ENCODE results near the gene MKNK2. TPM values are rescaled to one million over a fixed set of nuclear protein-coding genes. Genes with fewer than 3 reads are reported as not detected.
"Not testable (repeated sequence)": the region's sequence is repeated elsewhere in the genome, so short reads cannot be mapped to it uniquely, and the experiment has no call there.

The MKNK2 gene
- total RNA-seq, 1 experiment from 2014 or later = 271 TPM

GRCh38 chr19:1990230-1991017, 60.6 kb downstream of the MKNK2 start (continued):
- TF ChIP-seq ZBTB33 (IDR thresholded peaks at IDR 0.05; ENCODE audit: extremely low read depth, insufficient replicate concordance, low read length) = no peak
- no peak for TF ChIP-seq MAX (IDR thresholded peaks at IDR 0.05)

GRCh38 chr19:1989513-1990229, 61.4 kb downstream of the MKNK2 start:
- H3K9me3 ChIP-seq (ENCODE audit: control insufficient read depth in 1 of 2, insufficient read depth in 1 of 2, low read depth in 1 of 2, low read length in 2 of 2) = no peaks in the 10 kb centered on the region
- H3K4me2 ChIP-seq (ENCODE audit: low read length) = no peak overlapping the region
- RAD21 ChIA-PET (ENCODE audit: low non-redundant PET in 1 of 2, low total read pairs in 2 of 2, uncharacterized antibody in 2 of 2, unreplicated experiment in 2 of 2) = no interaction called here
- H3K27me3 ChIP-seq (ENCODE audit: insufficient read depth, low read length) = no peaks in the 10 kb centered on the region
- no TSS peak for BruUV-seq (replicated peaks)
- no peak overlapping the region for H3K9ac ChIP-seq (ENCODE audit: low read length)
- no peak overlapping the region for H3K27ac ChIP-seq (ENCODE audit: low read depth, low read length)
- H3K79me2 ChIP-seq (ENCODE audit: insufficient read depth, low read length) = no peaks in the 10 kb centered on the region
- H2AFZ ChIP-seq (ENCODE audit: low read depth, low read length, poor library complexity, severe bottlenecking) = no peak overlapping the region
- peaks cover 7 to 27% of the 10 kb centered on the region in 2 experiments; a peak in 3 of 4 replicates for H3K36me3 ChIP-seq (ENCODE audit: control insufficient read depth in 1 of 2, insufficient read depth in 2 of 2, low read length in 2 of 2)
- H3K4me1 ChIP-seq (ENCODE audit: control insufficient read depth in 1 of 2, insufficient read depth in 2 of 2, low read length in 2 of 2) = peaks cover 0 to 4% of the 10 kb centered on the region in 2 experiments; a peak in 1 of 4 replicates
- no peak for ATAC-seq
- no peak overlapping the region for H3K4me3 ChIP-seq (replicated peaks in 1 of 2; ENCODE audit: low read depth in 1 of 2, low read length in 2 of 2)
- intact Hi-C loops (cut with micrococcal nuclease) = no loop called here
- TF ChIP-seq JUND (IDR thresholded peaks at IDR 0.05) = 0 out of 2 replicates have a peak, but pooled peaks have one; percentile 7
- no peak for TF ChIP-seq EZH2phosphoT487 (IDR thresholded peaks at IDR 0.05; ENCODE audit: borderline replicate concordance)
- CTCF ChIA-PET = no interaction called here
- DNase-seq (ENCODE audit: low read depth, low spot score) = no peak
- POLR2A ChIA-PET = no interaction called here
- H4K20me1 ChIP-seq (ENCODE audit: insufficient read depth) = no peaks in the 10 kb centered on the region
- no peaks in the 10 kb centered on the region for H3K9me2 ChIP-seq (ENCODE audit: insufficient read depth)

- H3K4me1 ChIP-seq (ENCODE audit: control insufficient read depth in 1 of 2, insufficient read depth in 2 of 2, low read length in 2 of 2); DNase-seq (ENCODE audit: low read depth, low spot score); H3K4me2 ChIP-seq (ENCODE audit: low read length); intact Hi-C loops (cut with micrococcal nuclease); CTCF ChIA-PET; H3K9me3 ChIP-seq (ENCODE audit: control insufficient read depth in 1 of 2, insufficient read depth in 1 of 2, low read depth in 1 of 2, low read length in 2 of 2); RAD21 ChIA-PET (ENCODE audit: low non-redundant PET in 1 of 2, low total read pairs in 2 of 2, uncharacterized antibody in 2 of 2, unreplicated experiment in 2 of 2); H3K4me3 ChIP-seq (replicated peaks in 1 of 2; ENCODE audit: low read depth in 1 of 2, low read length in 2 of 2); BruUV-seq (replicated peaks); H3K9ac ChIP-seq (ENCODE audit: low read length); H3K9me2 ChIP-seq (ENCODE audit: insufficient read depth); H3K27me3 ChIP-seq (ENCODE audit: insufficient read depth, low read length); ATAC-seq; H4K20me1 ChIP-seq (ENCODE audit: insufficient read depth); H2AFZ ChIP-seq (ENCODE audit: low read depth, low read length, poor library complexity, severe bottlenecking); H3K79me2 ChIP-seq (ENCODE audit: insufficient read depth, low read length); POLR2A ChIA-PET; H3K27ac ChIP-seq (ENCODE audit: low read depth, low read length): not testable (repeated sequence)
- H3K36me3 ChIP-seq (ENCODE audit: control insufficient read depth in 1 of 2, insufficient read depth in 2 of 2, low read length in 2 of 2) = peaks cover 7 to 26% of the 10 kb centered on the region in 2 experiments; a peak in 3 of 4 replicates
Observed at GRCh38 chr19:1988464-1988863, 62.6 kb downstream of the MKNK2 start.
